Sigmoid colon (tissue), 4 donors: ENCODE data around the gene KIAA0040.

Source experiments
- CTCF ChIP-seq, 4 experiments: fragments of 450-650 bp in 3 of 4; fragments of 200-600 bp in 1 of 4; IDR thresholded peaks; one replicate each; pipeline ENCODE4 v1.5.1; 2016 to 2019; ENCODE audit warnings: antibody characterized with exemption in 4 of 4, mild to moderate bottlenecking in 3 of 4, moderate library complexity in 2 of 4
- EP300 ChIP-seq, 4 donors: sonication (generic); formaldehyde crosslinking; IDR thresholded peaks; one replicate each; pipeline ENCODE4 v1.6.1; 2017; ENCODE audit warnings: antibody characterized with exemption in 4 of 4
- POLR2A ChIP-seq, 2 donors: fragments of 450-650 bp; IDR thresholded peaks; one replicate each; pipeline ENCODE4 v1.6.1; 2016; ENCODE audit warnings: antibody characterized with exemption in 2 of 2, mild to moderate bottlenecking in 2 of 2, moderate library complexity in 2 of 2
- POLR2AphosphoS5 ChIP-seq, 4 donors: sonication (generic); formaldehyde crosslinking; IDR thresholded peaks; one replicate each; pipeline ENCODE4 v1.6.1; 2017; ENCODE audit warnings: antibody characterized with exemption in 4 of 4

DNA sequence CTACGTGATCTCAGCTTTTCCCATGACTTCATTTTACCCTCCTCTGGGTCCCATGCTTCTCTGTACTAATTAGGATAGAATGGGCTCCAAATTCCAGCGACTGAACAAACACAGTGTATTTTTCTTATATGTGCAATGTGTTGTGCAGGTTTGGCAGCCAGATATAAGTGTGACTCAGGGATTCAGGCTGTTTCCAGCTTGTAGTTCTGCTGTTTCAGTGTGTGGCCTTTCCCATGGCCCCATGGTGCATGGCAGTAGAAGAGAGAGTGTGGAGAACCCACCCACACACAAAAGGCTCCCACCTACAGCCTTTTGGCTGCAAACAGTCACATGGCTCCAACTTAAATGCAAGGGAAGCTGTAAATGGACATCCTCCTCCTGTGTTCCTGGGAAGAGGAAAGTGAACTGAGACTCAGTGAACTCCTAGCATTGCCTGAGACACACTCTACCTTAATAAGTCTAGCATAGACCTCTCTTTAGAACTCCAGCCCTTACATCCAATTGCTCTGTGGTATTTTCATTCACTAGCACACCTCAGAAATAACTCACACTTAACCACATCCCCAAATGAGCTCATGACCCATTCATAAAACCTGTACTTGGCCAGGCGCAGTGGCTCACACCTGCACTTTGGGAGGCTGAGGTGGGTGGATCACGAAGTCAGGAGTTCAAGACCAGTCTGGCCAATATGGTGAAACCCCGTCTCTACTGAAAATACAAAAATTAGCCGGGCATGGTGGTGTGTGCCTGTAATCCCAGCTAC lies 58.7 kb downstream of the KIAA0040 start:
- TF ChIP-seq CTCF (IDR thresholded peaks at IDR 0.05) (no peak), EP300 (IDR thresholded peaks at IDR 0.05) (no peak), POLR2AphosphoS5 (IDR thresholded peaks at IDR 0.05) (no peak), POLR2A (IDR thresholded peaks at IDR 0.05) (no peak)
